ENCODE measurements around the gene LMTK3. TPM values are rescaled to one million over a fixed set of nuclear protein-coding genes. Genes with fewer than 3 reads are reported as not detected.

Gene LMTK3
- total and polyA plus RNA-seq, 2 experiments from 2014 or later: 1.1 to 7.4 TPM

DNA sequence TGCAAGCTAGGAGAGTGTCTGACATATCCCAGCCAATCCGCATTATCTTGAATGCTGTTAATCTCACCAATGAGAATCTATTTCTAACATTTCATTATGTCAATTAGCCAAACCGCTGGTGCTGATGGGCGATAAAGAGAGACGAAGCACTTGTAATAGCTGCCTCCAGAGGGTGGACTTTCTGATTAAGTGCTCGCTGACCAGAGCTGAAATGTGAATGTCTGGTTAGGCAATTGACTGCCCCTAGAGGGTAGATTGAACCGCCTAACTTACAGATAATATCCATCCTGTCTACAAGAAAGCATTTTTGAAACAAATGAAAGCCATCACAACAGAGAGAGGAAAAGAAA, 66.4 kb downstream of the LMTK3 start:
- Histone ChIP-seq H3K27ac (peak overlapping the region; percentile 76), H3K9me3 (ENCODE audit: low read depth) (no peaks in the 10 kb centered on the region)
- DNase-seq (ENCODE audit: low read depth in 1 of 2, low spot score in 1 of 2): peak; percentile 75 to 96

DNA sequence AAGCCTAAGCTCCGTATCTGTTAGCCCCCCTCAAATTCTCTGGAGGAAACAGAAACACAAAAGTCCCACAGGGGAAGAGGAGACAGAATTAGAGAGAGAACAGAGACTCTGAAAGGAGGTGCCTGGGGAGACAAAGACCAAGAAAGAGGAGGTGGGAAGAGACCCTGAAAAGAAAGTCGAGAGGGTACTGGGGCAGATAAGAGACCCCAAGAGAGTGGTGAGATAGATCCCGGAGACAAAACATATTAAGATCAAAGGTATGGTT, 66.8 kb downstream of the LMTK3 start:
- peak overlapping the region; percentile 76 for H3K27ac ChIP-seq
- no peaks in the 10 kb centered on the region for H3K27me3 ChIP-seq
- DNase-seq (ENCODE audit: low read depth in 1 of 2, low spot score in 1 of 2): peak in 1 of 2 donors; percentile 10
- peak overlapping the region; percentile 82 for H3K4me3 ChIP-seq
- H3K4me1 ChIP-seq (ENCODE audit: low read depth): peaks cover 4% of the 10 kb centered on the region
- peaks cover 10% of the 10 kb centered on the region for H3K36me3 ChIP-seq
- TF ChIP-seq, protein P1, sequence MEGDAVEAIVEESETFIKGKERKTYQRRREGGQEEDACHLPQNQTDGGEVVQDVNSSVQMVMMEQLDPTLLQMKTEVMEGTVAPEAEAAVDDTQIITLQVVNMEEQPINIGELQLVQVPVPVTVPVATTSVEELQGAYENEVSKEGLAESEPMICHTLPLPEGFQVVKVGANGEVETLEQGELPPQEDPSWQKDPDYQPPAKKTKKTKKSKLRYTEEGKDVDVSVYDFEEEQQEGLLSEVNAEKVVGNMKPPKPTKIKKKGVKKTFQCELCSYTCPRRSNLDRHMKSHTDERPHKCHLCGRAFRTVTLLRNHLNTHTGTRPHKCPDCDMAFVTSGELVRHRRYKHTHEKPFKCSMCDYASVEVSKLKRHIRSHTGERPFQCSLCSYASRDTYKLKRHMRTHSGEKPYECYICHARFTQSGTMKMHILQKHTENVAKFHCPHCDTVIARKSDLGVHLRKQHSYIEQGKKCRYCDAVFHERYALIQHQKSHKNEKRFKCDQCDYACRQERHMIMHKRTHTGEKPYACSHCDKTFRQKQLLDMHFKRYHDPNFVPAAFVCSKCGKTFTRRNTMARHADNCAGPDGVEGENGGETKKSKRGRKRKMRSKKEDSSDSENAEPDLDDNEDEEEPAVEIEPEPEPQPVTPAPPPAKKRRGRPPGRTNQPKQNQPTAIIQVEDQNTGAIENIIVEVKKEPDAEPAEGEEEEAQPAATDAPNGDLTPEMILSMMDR (IDR thresholded peaks at IDR 0.05; ENCODE audit: low read depth, low read length): no peak
- no peaks in the 10 kb centered on the region for H3K9me3 ChIP-seq (ENCODE audit: low read depth)

More for the DNA sequence above, 66.4 kb downstream of the LMTK3 start:
- H3K4me1 ChIP-seq (ENCODE audit: low read depth): peaks cover 4% of the 10 kb centered on the region
- H3K27me3 ChIP-seq: no peaks in the 10 kb centered on the region
- TF ChIP-seq, protein P1 (IDR thresholded peaks at IDR 0.05; ENCODE audit: low read depth, low read length): peak; percentile 71
- H3K36me3 ChIP-seq: peaks cover 10% of the 10 kb centered on the region
- H3K4me3 ChIP-seq: peak overlapping the region; percentile 82

DNA sequence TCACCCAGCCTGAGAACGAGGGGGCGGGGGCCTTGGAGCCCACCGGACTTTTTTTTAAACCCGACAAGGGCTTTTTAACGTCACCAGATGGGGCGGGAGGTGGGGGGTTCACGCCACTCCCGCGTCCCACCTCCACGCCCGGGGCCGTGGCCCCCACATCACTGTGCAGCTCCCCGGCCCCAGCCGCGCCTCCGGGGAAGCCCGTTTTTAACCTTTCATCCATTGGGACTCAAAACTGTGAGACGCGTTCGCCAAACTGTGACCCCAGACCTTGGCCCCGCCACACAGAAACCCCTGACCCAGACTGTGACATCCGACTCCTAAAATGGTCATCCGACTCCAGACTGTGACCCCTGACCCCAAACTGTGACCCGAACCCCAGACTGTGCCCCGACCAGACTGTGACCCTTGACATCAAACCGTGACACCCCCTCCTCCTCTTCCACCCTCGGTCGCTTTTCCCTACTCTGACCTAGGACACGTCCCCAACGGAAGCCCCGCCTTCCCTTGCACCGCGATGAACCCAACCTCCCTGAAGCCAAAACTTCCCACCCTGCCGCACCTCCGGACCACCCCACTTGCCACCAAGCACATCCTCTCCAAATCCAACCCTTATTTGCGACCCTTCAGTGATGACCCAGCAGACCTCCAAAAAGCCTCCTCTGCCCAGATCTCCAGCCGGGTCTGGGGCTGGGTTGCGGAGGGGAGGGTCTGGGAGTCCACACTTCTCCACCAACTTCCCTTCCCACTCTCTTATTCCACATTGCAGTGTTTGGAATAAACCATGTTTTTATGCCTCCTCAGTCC, 67.3 kb downstream of the LMTK3 start:
- Histone ChIP-seq H3K4me3 (peak overlapping the region; percentile 82), H3K27me3 (no peaks in the 10 kb centered on the region), H3K27ac (peak overlapping the region; percentile 76), H3K36me3 (peaks cover 10% of the 10 kb centered on the region), H3K4me1 (ENCODE audit: low read depth) (peaks cover 4% of the 10 kb centered on the region), H3K9me3 (ENCODE audit: low read depth) (no peaks in the 10 kb centered on the region)
- no peak for DNase-seq (ENCODE audit: low read depth in 1 of 2, low spot score in 1 of 2)
- TF ChIP-seq, protein P1 (IDR thresholded peaks at IDR 0.05; ENCODE audit: low read depth, low read length): no peak

DNA sequence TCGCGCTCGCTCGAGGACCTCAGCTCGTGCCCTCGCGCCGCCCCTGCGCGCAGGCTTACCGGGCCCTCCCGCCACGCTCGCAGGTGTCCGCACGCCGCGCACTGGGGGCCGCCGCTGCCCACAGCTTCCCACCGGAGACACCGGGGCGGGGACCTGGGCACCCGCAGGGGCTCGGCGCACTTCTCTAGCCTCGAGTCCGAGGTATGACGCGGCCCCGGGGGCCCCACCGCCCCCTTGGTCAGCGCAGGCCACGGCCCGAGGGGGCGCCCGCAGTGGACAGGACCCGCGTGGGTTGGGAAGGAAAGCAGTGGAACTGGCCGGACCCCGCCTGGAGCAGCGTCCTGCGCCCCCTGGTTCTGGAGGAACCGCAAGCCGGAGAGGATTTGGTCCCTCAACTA, 67.9 kb downstream of the LMTK3 start:
- no peaks in the 10 kb centered on the region for H3K9me3 ChIP-seq (ENCODE audit: low read depth)

DNA sequence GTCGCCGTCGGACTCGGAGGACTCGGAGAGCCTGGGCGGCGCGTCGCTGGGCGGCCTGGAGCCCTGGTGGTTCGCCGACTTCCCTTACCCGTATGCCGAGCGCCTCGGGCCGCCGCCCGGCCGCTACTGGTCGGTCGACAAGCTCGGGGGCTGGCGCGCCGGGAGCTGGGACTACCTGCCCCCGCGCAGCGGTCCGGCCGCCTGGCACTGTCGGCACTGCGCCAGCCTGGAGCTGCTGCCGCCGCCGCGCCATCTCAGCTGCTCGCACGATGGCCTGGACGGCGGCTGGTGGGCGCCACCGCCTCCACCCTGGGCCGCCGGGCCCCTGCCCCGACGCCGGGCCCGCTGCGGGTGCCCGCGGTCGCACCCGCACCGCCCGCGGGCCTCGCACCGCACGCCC, 68.4 kb downstream of the LMTK3 start:
- no peak for DNase-seq (ENCODE audit: low read depth in 1 of 2, low spot score in 1 of 2)

More for the DNA sequence above, 67.9 kb downstream of the LMTK3 start:
- Histone ChIP-seq H3K4me1 (ENCODE audit: low read depth) (peaks cover 4% of the 10 kb centered on the region), H3K27me3 (no peaks in the 10 kb centered on the region), H3K36me3 (peaks cover 10% of the 10 kb centered on the region), H3K27ac (no peak overlapping the region), H3K4me3 (no peak overlapping the region)
- TF ChIP-seq, protein P1 (IDR thresholded peaks at IDR 0.05; ENCODE audit: low read depth, low read length): no peak
- no peak for DNase-seq (ENCODE audit: low read depth in 1 of 2, low spot score in 1 of 2)

More for the DNA sequence above, 68.4 kb downstream of the LMTK3 start:
- Histone ChIP-seq H3K4me1 (ENCODE audit: low read depth) (peaks cover 4% of the 10 kb centered on the region), H3K4me3 (no peak overlapping the region), H3K36me3 (peaks cover 6% of the 10 kb centered on the region), H3K27ac (no peak overlapping the region), H3K9me3 (ENCODE audit: low read depth) (no peaks in the 10 kb centered on the region), H3K27me3 (no peaks in the 10 kb centered on the region)
- TF ChIP-seq, protein P1 (IDR thresholded peaks at IDR 0.05; ENCODE audit: low read depth, low read length): no peak

All from cardiac muscle cell (in vitro differentiated cells and primary cell).